HEK293 (cell line): Measurements from ENCODE around the gene R3HDM2.

ENCODE experiments used
- CTCF ChIA-PET: fragments of 350-600 bp; formaldehyde crosslinking; extraction: SDS; loops from one replicate; lab custom pipeline; 2021; ENCODE audit warnings: antibody characterized with exemption; lab: Yijun Ruan, JAX
- POLR2A ChIA-PET: fragments of 300-600 bp; formaldehyde crosslinking; extraction: SDS; loops from one replicate; lab custom pipeline; 2020; ENCODE audit warnings: antibody characterized with exemption, inconsistent platforms; lab: Yijun Ruan, JAX
- H3K27ac ChIP-seq: fragments of 200-500 bp; sonication (Bioruptor generic); 2 replicates; pipeline ENCODE4 v1.5.1; 2014; ENCODE audit warnings: low read depth, low read length, control low read depth, inconsistent platforms; ENCODE audit errors: extremely low read depth
- H3K36me3 ChIP-seq, 2 experiments: fragments of 200-500 bp in 1 of 2; sonication (Bioruptor generic) in 1 of 2; 1 replicate in 1 of 2; 2 replicates in 1 of 2; pipeline ENCODE4 v1.5.1; 2014 to 2017; ENCODE audit warnings: inconsistent platforms in 2 of 2, low read length in 2 of 2; ENCODE audit not compliant: control insufficient read depth in 2 of 2, insufficient read depth in 1 of 2
- H3K4me1 ChIP-seq: fragments of 200-500 bp; sonication (Bioruptor generic); 2 replicates; pipeline ENCODE4 v1.5.1; 2014; ENCODE audit warnings: mild to moderate bottlenecking, low read length, inconsistent platforms; ENCODE audit not compliant: control insufficient read depth, insufficient read depth
- H3K4me3 ChIP-seq: 2 replicates; pipeline ENCODE4 v1.5.1; 2011; ENCODE audit warnings: low read depth, mild to moderate bottlenecking, control low read depth, low read length, moderate library complexity
- H3K9me3 ChIP-seq: fragments of 200-500 bp; sonication (Bioruptor generic); 2 replicates; pipeline ENCODE4 v1.5.1; 2014; ENCODE audit warnings: low read depth, low read length, inconsistent platforms; ENCODE audit not compliant: control insufficient read depth, insufficient read depth
- ELK4 ChIP-seq: IDR thresholded peaks from 2 replicates; pipeline ENCODE4 v1.6.1; 2011; ENCODE audit warnings: mild to moderate bottlenecking, low read depth, low read length, borderline replicate concordance
- GFI1B ChIP-seq: fragments of 450-650 bp; formaldehyde crosslinking; IDR thresholded peaks from 2 replicates; pipeline ENCODE4 v1.5.1; 2016; ENCODE audit warnings: missing biosample characterization, missing genetic modification characterization
- SCRT1 ChIP-seq: fragments of 450-650 bp; formaldehyde crosslinking; IDR thresholded peaks from 2 replicates; pipeline ENCODE4 v1.5.1; 2016; ENCODE audit warnings: missing biosample characterization, missing genetic modification characterization, borderline replicate concordance
- SCRT2 ChIP-seq: fragments of 450-650 bp; formaldehyde crosslinking; IDR thresholded peaks from 2 replicates; pipeline ENCODE4 v1.5.1; 2016; ENCODE audit warnings: missing biosample characterization, missing genetic modification characterization
- YY2 ChIP-seq: fragments of 450-650 bp; formaldehyde crosslinking; IDR thresholded peaks from 2 replicates; pipeline ENCODE4 v1.5.1; 2016; ENCODE audit warnings: missing biosample characterization, missing genetic modification characterization
- ZBTB17 ChIP-seq: fragments of 450-650 bp; formaldehyde crosslinking; IDR thresholded peaks from 2 replicates; pipeline ENCODE4 v1.5.1; 2016; ENCODE audit warnings: missing biosample characterization, missing genetic modification characterization
- ZBTB20 ChIP-seq: fragments of 450-650 bp; formaldehyde crosslinking; IDR thresholded peaks from 2 replicates; pipeline ENCODE4 v1.5.1; 2016; ENCODE audit warnings: missing biosample characterization, missing genetic modification characterization
- ZFHX2 ChIP-seq: fragments of 450-650 bp; formaldehyde crosslinking; conservative IDR thresholded peaks from 2 replicates; pipeline ENCODE4 v1.5.1; 2016; ENCODE audit warnings: missing biosample characterization, missing genetic modification characterization
- ZFP41 ChIP-seq: fragments of 450-650 bp; formaldehyde crosslinking; IDR thresholded peaks from 2 replicates; pipeline ENCODE4 v1.5.1; 2016; ENCODE audit warnings: missing biosample characterization, missing genetic modification characterization, borderline replicate concordance
- ZIC2 ChIP-seq: fragments of 450-650 bp; formaldehyde crosslinking; IDR thresholded peaks from 2 replicates; pipeline ENCODE4 v1.5.1; 2016; ENCODE audit warnings: missing biosample characterization, missing genetic modification characterization
- ZNF184 ChIP-seq: fragments of 450-650 bp; IDR thresholded peaks from 2 replicates; pipeline ENCODE4 v1.5.1; 2018; ENCODE audit warnings: missing biosample characterization, mild to moderate bottlenecking, missing genetic modification characterization
- ZNF302 ChIP-seq: fragments of 450-650 bp; formaldehyde crosslinking; IDR thresholded peaks from 2 replicates; pipeline ENCODE4 v1.5.1; 2016; ENCODE audit warnings: missing biosample characterization, missing genetic modification characterization, low read depth
- ZNF341 ChIP-seq: fragments of 450-650 bp; formaldehyde crosslinking; IDR thresholded peaks from 2 replicates; pipeline ENCODE4; 2016; ENCODE audit warnings: low read depth, missing biosample characterization, missing genetic modification characterization
- ZNF398 ChIP-seq: fragments of 450-650 bp; formaldehyde crosslinking; IDR thresholded peaks from 2 replicates; pipeline ENCODE4 v1.5.1; 2017; ENCODE audit warnings: missing biosample characterization, missing genetic modification characterization
- ZNF426 ChIP-seq: fragments of 450-650 bp; formaldehyde crosslinking; IDR thresholded peaks from 2 replicates; pipeline ENCODE4 v1.5.1; 2017; ENCODE audit warnings: missing biosample characterization, missing genetic modification characterization, mild to moderate bottlenecking, inconsistent platforms, moderate library complexity
- ZNF433 ChIP-seq: fragments of 450-650 bp; formaldehyde crosslinking; IDR thresholded peaks from 2 replicates; pipeline ENCODE4 v1.5.1; 2016; ENCODE audit warnings: missing biosample characterization, missing genetic modification characterization, low read depth
- ZNF76 ChIP-seq: fragments of 450-650 bp; formaldehyde crosslinking; IDR thresholded peaks from 2 replicates; pipeline ENCODE4; 2016; ENCODE audit warnings: low read depth, missing biosample characterization, missing genetic modification characterization, borderline replicate concordance
- ZNF843 ChIP-seq: fragments of 450-650 bp; formaldehyde crosslinking; IDR thresholded peaks from 2 replicates; pipeline ENCODE4 v1.5.1; 2016; ENCODE audit warnings: missing biosample characterization, missing genetic modification characterization
- ZSCAN16 ChIP-seq: fragments of 450-650 bp; formaldehyde crosslinking; IDR thresholded peaks from 2 replicates; pipeline ENCODE4 v1.5.1; 2016; ENCODE audit warnings: missing biosample characterization, missing genetic modification characterization
- ZSCAN4 ChIP-seq: fragments of 450-650 bp; formaldehyde crosslinking; IDR thresholded peaks from 2 replicates; pipeline ENCODE4 v1.5.1; 2017; ENCODE audit warnings: missing biosample characterization, missing genetic modification characterization
- ZXDB ChIP-seq: fragments of 450-650 bp; formaldehyde crosslinking; IDR thresholded peaks from 2 replicates; pipeline ENCODE4 v1.5.1; 2016; ENCODE audit warnings: missing biosample characterization, missing genetic modification characterization
- TF ChIP-seq, protein P1 (sequence below): fragments of 450-650 bp; formaldehyde crosslinking; IDR thresholded peaks from 2 replicates; pipeline ENCODE4 v1.5.1; 2016; ENCODE audit warnings: missing biosample characterization, missing genetic modification characterization
- TF ChIP-seq, protein P2 (sequence below): fragments of 450-650 bp; formaldehyde crosslinking; IDR thresholded peaks from 2 replicates; pipeline ENCODE4 v1.5.1; 2016; ENCODE audit warnings: missing biosample characterization, missing genetic modification characterization

Gene R3HDM2

GRCh38 chr12:57347284-57347683, 83.6 kb downstream of the R3HDM2 start (continued):
- no peak for TF ChIP-seq ZNF433 (tag by site-specific recombination)
- peak; percentile 56 for TF ChIP-seq SCRT2 (tag by site-specific recombination)
- no peak for TF ChIP-seq ZFP41 (tag by site-specific recombination)
- TF ChIP-seq, protein P1, sequence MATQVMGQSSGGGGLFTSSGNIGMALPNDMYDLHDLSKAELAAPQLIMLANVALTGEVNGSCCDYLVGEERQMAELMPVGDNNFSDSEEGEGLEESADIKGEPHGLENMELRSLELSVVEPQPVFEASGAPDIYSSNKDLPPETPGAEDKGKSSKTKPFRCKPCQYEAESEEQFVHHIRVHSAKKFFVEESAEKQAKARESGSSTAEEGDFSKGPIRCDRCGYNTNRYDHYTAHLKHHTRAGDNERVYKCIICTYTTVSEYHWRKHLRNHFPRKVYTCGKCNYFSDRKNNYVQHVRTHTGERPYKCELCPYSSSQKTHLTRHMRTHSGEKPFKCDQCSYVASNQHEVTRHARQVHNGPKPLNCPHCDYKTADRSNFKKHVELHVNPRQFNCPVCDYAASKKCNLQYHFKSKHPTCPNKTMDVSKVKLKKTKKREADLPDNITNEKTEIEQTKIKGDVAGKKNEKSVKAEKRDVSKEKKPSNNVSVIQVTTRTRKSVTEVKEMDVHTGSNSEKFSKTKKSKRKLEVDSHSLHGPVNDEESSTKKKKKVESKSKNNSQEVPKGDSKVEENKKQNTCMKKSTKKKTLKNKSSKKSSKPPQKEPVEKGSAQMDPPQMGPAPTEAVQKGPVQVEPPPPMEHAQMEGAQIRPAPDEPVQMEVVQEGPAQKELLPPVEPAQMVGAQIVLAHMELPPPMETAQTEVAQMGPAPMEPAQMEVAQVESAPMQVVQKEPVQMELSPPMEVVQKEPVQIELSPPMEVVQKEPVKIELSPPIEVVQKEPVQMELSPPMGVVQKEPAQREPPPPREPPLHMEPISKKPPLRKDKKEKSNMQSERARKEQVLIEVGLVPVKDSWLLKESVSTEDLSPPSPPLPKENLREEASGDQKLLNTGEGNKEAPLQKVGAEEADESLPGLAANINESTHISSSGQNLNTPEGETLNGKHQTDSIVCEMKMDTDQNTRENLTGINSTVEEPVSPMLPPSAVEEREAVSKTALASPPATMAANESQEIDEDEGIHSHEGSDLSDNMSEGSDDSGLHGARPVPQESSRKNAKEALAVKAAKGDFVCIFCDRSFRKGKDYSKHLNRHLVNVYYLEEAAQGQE (tag by site-specific recombination): no peak
- TF ChIP-seq SCRT1: 0 out of 2 replicates have a peak, but pooled peaks have one; percentile 55
- no peak for TF ChIP-seq YY2
- TF ChIP-seq ZNF843: no peak

GRCh38 chr12:57343703-57344378, 87.0 kb downstream of the R3HDM2 start:
- CTCF ChIA-PET: interaction anchor here (1.8 kb wide), 1 partner anchor 36 kb away, joined by 11 read pairs; no protein-coding TSS in a partner anchor
- Histone ChIP-seq H3K36me3 (peaks cover 0 to 3% of the 10 kb centered on the region in 2 experiments; a peak in 1 of 3 replicates), H3K27ac (no peak overlapping the region), H3K4me3 (no peak overlapping the region), H3K4me1 (peaks cover 22% of the 10 kb centered on the region), H3K9me3 (no peaks in the 10 kb centered on the region)
- POLR2A ChIA-PET: interaction anchor here (0.7 kb wide), 1 partner anchor 22 kb away, joined by 4 read pairs; no protein-coding TSS in a partner anchor
- TF ChIP-seq ZNF341: no peak
- TF ChIP-seq ZNF426 (tag by site-specific recombination): no peak
- TF ChIP-seq ZNF302 (tag by site-specific recombination): no peak
- no peak for TF ChIP-seq ELK4
- no peak for TF ChIP-seq ZBTB20 (tag by site-specific recombination)
- TF ChIP-seq ZNF184: no peak

GRCh38 chr12:57342207-57342691, 88.6 kb downstream of the R3HDM2 start:
- no peak overlapping the region for H3K27ac ChIP-seq
- no peaks in the 10 kb centered on the region for H3K9me3 ChIP-seq
- H3K36me3 ChIP-seq: peaks cover 0 to 7% of the 10 kb centered on the region in 2 experiments; a peak in 1 of 3 replicates
- H3K4me3 ChIP-seq: no peak overlapping the region
- H3K4me1 ChIP-seq: peaks cover 22% of the 10 kb centered on the region
- CTCF ChIA-PET: interaction anchor here (0.7 to 1.8 kb wide), 8 partner anchors 34 to 123 kb away, joined by 3 to 11 read pairs (median 4); partner anchors contain the start of gene INHBE
- POLR2A ChIA-PET: interaction anchor here (1.1 to 1.7 kb wide), 2 partner anchors 10 to 83 kb away, joined by 4 to 6 read pairs; no protein-coding TSS in a partner anchor
- TF ChIP-seq ZIC2 (tag by site-specific recombination) (0 out of 2 replicates have a peak, but pooled peaks have one; percentile 14), ZSCAN16 (peak; percentile 96), ZXDB (peak; percentile 67), ZFHX2 (tag by site-specific recombination) (peak; percentile 95), ZBTB17 (tag by site-specific recombination) (peak; percentile 94), ZNF76 (tag by site-specific recombination) (peak; percentile 29; the same call in 1 of the 2 replicates), ZNF398 (peak; percentile 97), ZSCAN4 (tag by site-specific recombination) (peak; percentile 95), GFI1B (tag by site-specific recombination) (no peak)
- TF ChIP-seq, protein P2, sequence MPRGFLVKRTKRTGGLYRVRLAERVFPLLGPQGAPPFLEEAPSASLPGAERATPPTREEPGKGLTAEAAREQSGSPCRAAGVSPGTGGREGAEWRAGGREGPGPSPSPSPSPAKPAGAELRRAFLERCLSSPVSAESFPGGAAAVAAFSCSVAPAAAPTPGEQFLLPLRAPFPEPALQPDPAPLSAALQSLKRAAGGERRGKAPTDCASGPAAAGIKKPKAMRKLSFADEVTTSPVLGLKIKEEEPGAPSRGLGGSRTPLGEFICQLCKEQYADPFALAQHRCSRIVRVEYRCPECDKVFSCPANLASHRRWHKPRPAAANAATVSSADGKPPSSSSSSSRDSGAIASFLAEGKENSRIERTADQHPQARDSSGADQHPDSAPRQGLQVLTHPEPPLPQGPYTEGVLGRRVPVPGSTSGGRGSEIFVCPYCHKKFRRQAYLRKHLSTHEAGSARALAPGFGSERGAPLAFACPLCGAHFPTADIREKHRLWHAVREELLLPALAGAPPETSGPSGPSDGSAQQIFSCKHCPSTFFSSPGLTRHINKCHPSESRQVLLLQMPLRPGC: peak; percentile 19; the same call in 1 of the 2 replicates
